Measurements from ENCODE around the gene KCNF1.

DNA sequence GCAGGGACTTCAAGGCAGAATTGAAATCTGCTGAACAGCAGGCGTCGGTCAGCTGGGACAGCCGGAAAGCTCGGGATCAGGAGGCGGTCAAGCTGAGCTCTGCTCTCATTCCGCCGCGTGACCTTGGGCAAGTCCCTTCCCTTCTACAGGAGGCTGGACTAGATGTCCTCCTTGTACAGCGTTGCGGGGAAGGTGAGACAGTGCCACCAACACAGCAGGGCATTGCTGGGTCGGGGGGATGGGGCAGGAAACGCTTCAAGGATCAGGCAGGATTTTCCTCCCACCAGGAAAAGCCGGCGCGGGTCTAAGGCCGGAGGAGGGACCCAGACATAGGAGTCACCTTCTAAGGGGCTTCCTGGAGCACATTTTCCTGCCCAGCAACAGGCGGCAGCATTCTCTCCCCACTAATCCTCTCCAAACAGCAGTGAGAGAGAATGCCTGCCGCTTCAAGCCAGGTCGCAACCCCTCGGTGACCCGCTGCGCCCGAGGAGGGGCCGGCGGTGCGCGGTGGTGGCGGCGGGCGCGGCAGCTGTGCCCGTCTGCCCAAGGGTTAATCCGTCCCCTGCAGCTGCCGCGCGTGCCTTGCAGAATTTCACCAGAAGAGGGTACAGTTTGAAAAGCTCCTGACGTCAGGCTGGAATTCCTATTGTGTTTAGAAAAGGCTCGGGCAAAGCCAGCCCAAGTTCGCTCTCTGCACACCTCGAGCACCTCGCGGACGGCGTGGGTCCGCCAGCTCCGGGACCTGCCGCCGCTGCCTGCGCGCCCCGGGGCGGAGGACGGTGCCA, at the start of gene KCNF1:
- no peak for TF ChIP-seq POLR2A (IDR thresholded peaks at IDR 0.05)
- TF ChIP-seq, protein P1, sequence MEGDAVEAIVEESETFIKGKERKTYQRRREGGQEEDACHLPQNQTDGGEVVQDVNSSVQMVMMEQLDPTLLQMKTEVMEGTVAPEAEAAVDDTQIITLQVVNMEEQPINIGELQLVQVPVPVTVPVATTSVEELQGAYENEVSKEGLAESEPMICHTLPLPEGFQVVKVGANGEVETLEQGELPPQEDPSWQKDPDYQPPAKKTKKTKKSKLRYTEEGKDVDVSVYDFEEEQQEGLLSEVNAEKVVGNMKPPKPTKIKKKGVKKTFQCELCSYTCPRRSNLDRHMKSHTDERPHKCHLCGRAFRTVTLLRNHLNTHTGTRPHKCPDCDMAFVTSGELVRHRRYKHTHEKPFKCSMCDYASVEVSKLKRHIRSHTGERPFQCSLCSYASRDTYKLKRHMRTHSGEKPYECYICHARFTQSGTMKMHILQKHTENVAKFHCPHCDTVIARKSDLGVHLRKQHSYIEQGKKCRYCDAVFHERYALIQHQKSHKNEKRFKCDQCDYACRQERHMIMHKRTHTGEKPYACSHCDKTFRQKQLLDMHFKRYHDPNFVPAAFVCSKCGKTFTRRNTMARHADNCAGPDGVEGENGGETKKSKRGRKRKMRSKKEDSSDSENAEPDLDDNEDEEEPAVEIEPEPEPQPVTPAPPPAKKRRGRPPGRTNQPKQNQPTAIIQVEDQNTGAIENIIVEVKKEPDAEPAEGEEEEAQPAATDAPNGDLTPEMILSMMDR (IDR thresholded peaks at IDR 0.05): no peak
